Peyer's patch (tissue), 4 donors: ENCODE data around the gene LCE7A. TPM values are rescaled to one million over a fixed set of nuclear protein-coding genes. Genes with fewer than 3 reads are reported as not detected.

Source experiments
- DNase-seq, 3 donors: peaks; one replicate each; pipeline ENCODE4 v3.0.0-alpha.2; 2017 to 2019
- H3K27ac ChIP-seq, 4 donors: fragments of 200-600 bp; sonication (generic); one replicate each; pipeline ENCODE4 v1.5.1; 2016 to 2019
- H3K27me3 ChIP-seq, 2 donors: fragments of 200-600 bp; sonication (generic); one replicate each; pipeline ENCODE4 v1.5.1; 2019
- H3K36me3 ChIP-seq, 3 donors: fragments of 200-600 bp; sonication (generic); one replicate each; pipeline ENCODE4 v1.5.1; 2016 to 2019
- H3K4me1 ChIP-seq, 4 donors: fragments of 200-600 bp; sonication (generic); one replicate each; pipeline ENCODE4 v1.5.1; 2016 to 2019
- H3K4me3 ChIP-seq, 4 donors: fragments of 200-600 bp; sonication (generic); 1 replicate in 3 of 4; 2 replicates in 1 of 4; pipeline ENCODE4 v1.5.1; 2016 to 2019; ENCODE audit warnings: mild to moderate bottlenecking in 1 of 4
- H3K9me3 ChIP-seq, 4 donors: fragments of 200-600 bp; sonication (generic); one replicate each; pipeline ENCODE4 v1.5.1; 2016 to 2019; ENCODE audit warnings: mild to moderate bottlenecking in 1 of 4
- CTCF ChIP-seq, 6 experiments: fragments of 450-650 bp in 4 of 6; fragments of 200-600 bp in 2 of 6; sonication (generic) in 1 of 6; IDR thresholded peaks; one replicate each; pipeline ENCODE4 v1.5.1; 2017 to 2019; ENCODE audit warnings: antibody characterized with exemption in 6 of 6, mild to moderate bottlenecking in 3 of 6, moderate library complexity in 1 of 6
- POLR2A ChIP-seq, 2 donors: fragments of 450-650 bp; IDR thresholded peaks; one replicate each; pipeline ENCODE4 v1.5.1; 2017; ENCODE audit warnings: antibody characterized with exemption in 2 of 2, mild to moderate bottlenecking in 2 of 2, moderate library complexity in 2 of 2
- total RNA-seq, 4 donors: library from RNA; depleted of rRNA; stranded (reverse); fragments of >200 nt; gene quantifications; one replicate each; pipeline ENCODE4 v1.1.0, GENCODE V29; 2016

The LCE7A gene
- total RNA-seq, 4 donors from 2014 or later, result not detected

DNA sequence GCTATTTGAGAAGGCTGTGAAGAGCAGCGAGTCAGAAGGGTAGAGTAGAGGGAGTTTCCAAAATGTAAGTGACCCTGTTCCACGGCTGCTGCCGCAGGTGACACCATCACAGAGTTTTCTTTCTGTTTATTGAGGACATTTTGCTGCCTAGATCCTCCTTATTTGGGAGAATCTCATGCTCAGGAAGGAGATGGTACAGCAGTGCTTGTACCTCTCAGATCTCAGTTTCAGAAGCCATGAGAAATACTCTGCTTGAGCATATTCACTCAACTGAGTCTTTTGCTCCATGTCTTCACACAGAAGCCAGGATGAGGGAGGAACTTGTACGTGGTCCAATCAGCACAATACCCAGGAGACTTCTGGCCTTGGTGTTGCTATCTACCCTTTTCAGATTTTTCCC lies 1.6 kb downstream of the LCE7A start:
- Histone ChIP-seq H3K9me3 (no peaks in the 10 kb centered on the region), H3K4me3 (no peak overlapping the region), H3K4me1 (no peaks in the 10 kb centered on the region), H3K27ac (no peak overlapping the region), H3K27me3 (no peaks in the 10 kb centered on the region), H3K36me3 (no peaks in the 10 kb centered on the region)
- no peak for DNase-seq
- no peak for TF ChIP-seq CTCF (IDR thresholded peaks at IDR 0.05)
- TF ChIP-seq POLR2A (IDR thresholded peaks at IDR 0.05), result no peak

GRCh38 chr1:152864443-152864842 lies 4.6 kb downstream of the LCE7A start:
- DNase-seq, result no peak
- TF ChIP-seq CTCF (IDR thresholded peaks at IDR 0.05), result no peak
- no peak for TF ChIP-seq POLR2A (IDR thresholded peaks at IDR 0.05)
- Histone ChIP-seq H3K27me3 (no peaks in the 10 kb centered on the region), H3K4me1 (no peaks in the 10 kb centered on the region), H3K36me3 (no peaks in the 10 kb centered on the region), H3K27ac (no peak overlapping the region), H3K9me3 (no peaks in the 10 kb centered on the region), H3K4me3 (no peak overlapping the region)

GRCh38 chr1:152866321-152866720 lies 6.5 kb downstream of the LCE7A start:
- TF ChIP-seq POLR2A (IDR thresholded peaks at IDR 0.05) (no peak), CTCF (IDR thresholded peaks at IDR 0.05) (no peak)
- no peak overlapping the region for H3K4me3 ChIP-seq
- H3K9me3 ChIP-seq, result no peaks in the 10 kb centered on the region
- DNase-seq, result no peak
- H3K4me1 ChIP-seq, result no peaks in the 10 kb centered on the region
- no peaks in the 10 kb centered on the region for H3K36me3 ChIP-seq
- H3K27me3 ChIP-seq, result no peaks in the 10 kb centered on the region
- no peak overlapping the region for H3K27ac ChIP-seq

GRCh38 chr1:152869808-152870419 lies 10.1 kb downstream of the LCE7A start:
- peak in 2 of 3 donors; percentile 46 to 81 for DNase-seq
- no peaks in the 10 kb centered on the region for H3K36me3 ChIP-seq
- H3K27me3 ChIP-seq, result no peaks in the 10 kb centered on the region
- no peaks in the 10 kb centered on the region for H3K9me3 ChIP-seq
- no peak overlapping the region for H3K27ac ChIP-seq
- no peak overlapping the region for H3K4me3 ChIP-seq
- peak; percentile 21 to 70 (median 61) for TF ChIP-seq CTCF (IDR thresholded peaks at IDR 0.05)
- TF ChIP-seq POLR2A (IDR thresholded peaks at IDR 0.05), result no peak
- H3K4me1 ChIP-seq, result no peaks in the 10 kb centered on the region

GRCh38 chr1:152870831-152871730 lies 11.3 kb downstream of the LCE7A start:
- TF ChIP-seq CTCF (IDR thresholded peaks at IDR 0.05), result peak in 1 of 6 experiments; percentile 11
- no peak for TF ChIP-seq POLR2A (IDR thresholded peaks at IDR 0.05)
- no peak overlapping the region for H3K27ac ChIP-seq
- H3K9me3 ChIP-seq, result no peaks in the 10 kb centered on the region
- no peak for DNase-seq
- H3K36me3 ChIP-seq, result no peaks in the 10 kb centered on the region
- no peaks in the 10 kb centered on the region for H3K27me3 ChIP-seq
- no peaks in the 10 kb centered on the region for H3K4me1 ChIP-seq
- H3K4me3 ChIP-seq, result no peak overlapping the region
